ENCODE data around the gene FOXP1. TPM values are rescaled to one million over a fixed set of nuclear protein-coding genes. Genes with fewer than 3 reads are reported as not detected.

FOXP1 gene
- total and polyA plus RNA-seq, 2 donors (not counting 1 experiment from before 2014, with no cell fraction given) = 91.1 to 508 TPM

DNA sequence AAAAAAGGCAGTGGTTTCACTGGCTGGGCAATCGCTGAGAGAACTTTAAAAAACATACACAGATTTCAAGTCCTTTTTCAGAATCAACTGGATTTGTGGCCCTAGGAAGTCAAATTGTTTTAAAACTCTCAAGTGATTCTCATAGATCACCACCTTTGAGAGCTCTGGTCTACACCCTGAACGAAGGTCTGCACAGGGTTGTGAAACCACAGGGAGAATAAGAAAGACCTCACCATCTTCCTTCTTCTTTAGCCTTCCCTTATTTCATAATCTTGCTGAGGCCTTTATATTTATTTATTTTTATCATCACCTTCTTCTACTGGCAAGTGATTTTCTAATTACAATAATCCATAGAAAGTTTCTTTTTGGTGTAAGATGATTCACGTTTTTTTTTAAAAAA lies 58.1 kb downstream of the FOXP1 start:
- peaks cover 39% of the 10 kb centered on the region for H3K4me1 Mint-ChIP-seq
- WGBS (ENCODE audit: insufficient coverage) = 100% methylated on average over 1 of the region's 3 CpGs
- Histone ChIP-seq H3K36me3 (replicated peaks in 1 of 2; ENCODE audit: control extremely low read depth in 1 of 2, control insufficient read depth in 1 of 2, extremely low read depth in 1 of 2, insufficient read depth in 2 of 2, low read length in 1 of 2) (no peaks in the 10 kb centered on the region), H3K27ac (ENCODE audit: low read length in 2 of 2) (no peak overlapping the region), H3K27me3 (replicated peaks in 1 of 4; ENCODE audit: control extremely low read depth in 1 of 4, control insufficient read depth in 3 of 4, insufficient read depth in 4 of 4, low read length in 3 of 4) (no peaks in the 10 kb centered on the region), H3K79me2 (ENCODE audit: control insufficient read depth, insufficient read depth, low read length) (peaks cover 99% of the 10 kb centered on the region), H4K20me1 (ENCODE audit: control insufficient read depth, insufficient read depth, low read length, poor library complexity, severe bottlenecking) (peaks cover 3% of the 10 kb centered on the region), H3K4me3 (ENCODE audit: control extremely low read depth in 1 of 5, extremely low read depth in 1 of 5, insufficient read depth in 1 of 5, low read depth in 2 of 5, low read length in 4 of 5) (no peak overlapping the region), H2AFZ (ENCODE audit: insufficient read depth, low read depth, low read length, poor library complexity, severe bottlenecking) (no peak overlapping the region), H3K4me2 (replicated peaks; ENCODE audit: low read depth, low read length, poor library complexity, severe bottlenecking) (no peak overlapping the region), H3K9ac (ENCODE audit: low read length) (no peak overlapping the region), H3K9me3 (ENCODE audit: control extremely low read depth in 1 of 3, control insufficient read depth in 2 of 3, insufficient read depth in 1 of 3, low read length in 2 of 3) (no peaks in the 10 kb centered on the region), H3K4me1 (ENCODE audit: control insufficient read depth in 2 of 2, insufficient read depth in 2 of 2, low read length in 2 of 2) (peaks cover 15 to 20% of the 10 kb centered on the region in 2 donors)
- ATAC-seq (ENCODE audit: low read depth) (no peak), DNase-seq (no peak)
- no peaks in the 10 kb centered on the region for H3K27me3 Mint-ChIP-seq
- CTCF ChIA-PET = interaction anchor here (1.1 kb wide), 1 partner anchor 14 kb away, joined by 4 read pairs; no protein-coding TSS in a partner anchor
- intact Hi-C loops (cut with micrococcal nuclease) = no loop called here
- no peak overlapping the region for H3K27ac Mint-ChIP-seq
- H3K4me3 Mint-ChIP-seq = no peak overlapping the region
- POLR2A ChIA-PET = no interaction called here
- no peak for TF ChIP-seq EZH2 (IDR thresholded peaks at IDR 0.05; ENCODE audit: borderline replicate concordance, insufficient read depth, low read depth, low read length, poor library complexity, severe bottlenecking)
- H3K9me3 Mint-ChIP-seq (ENCODE audit: insufficient read depth) = no peaks in the 10 kb centered on the region

DNA sequence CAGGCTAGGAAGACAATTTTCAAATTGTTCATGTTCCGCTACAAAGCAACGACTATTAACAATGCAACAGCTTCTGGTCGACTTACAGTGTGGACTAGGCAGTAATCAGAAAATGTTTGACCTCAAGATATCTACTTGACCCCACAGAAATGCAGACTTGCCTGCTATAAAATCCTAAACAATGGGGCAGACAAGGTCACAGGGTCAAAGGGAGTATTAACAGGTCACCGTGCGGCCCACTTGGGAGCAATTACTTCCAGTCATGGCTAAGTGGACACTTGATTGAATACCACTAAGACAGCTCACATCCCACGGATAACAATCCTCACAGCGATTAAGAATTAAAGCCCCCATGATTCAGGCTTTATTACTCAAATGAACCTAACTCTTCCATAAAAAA lies 58.9 kb downstream of the FOXP1 start:
- Histone ChIP-seq H3K27me3 (replicated peaks in 1 of 4; ENCODE audit: control extremely low read depth in 1 of 4, control insufficient read depth in 3 of 4, insufficient read depth in 4 of 4, low read length in 3 of 4) (no peaks in the 10 kb centered on the region), H4K20me1 (ENCODE audit: control insufficient read depth, insufficient read depth, low read length, poor library complexity, severe bottlenecking) (no peaks in the 10 kb centered on the region), H3K9ac (ENCODE audit: low read length) (no peak overlapping the region), H3K4me3 (ENCODE audit: control extremely low read depth in 1 of 5, extremely low read depth in 1 of 5, insufficient read depth in 1 of 5, low read depth in 2 of 5, low read length in 4 of 5) (no peak overlapping the region), H3K27ac (ENCODE audit: low read length in 2 of 2) (no peak overlapping the region), H2AFZ (ENCODE audit: insufficient read depth, low read depth, low read length, poor library complexity, severe bottlenecking) (no peak overlapping the region), H3K4me2 (replicated peaks; ENCODE audit: low read depth, low read length, poor library complexity, severe bottlenecking) (no peak overlapping the region), H3K4me1 (ENCODE audit: control insufficient read depth in 2 of 2, insufficient read depth in 2 of 2, low read length in 2 of 2) (peaks cover 14 to 17% of the 10 kb centered on the region in 2 donors), H3K36me3 (replicated peaks in 1 of 2; ENCODE audit: control extremely low read depth in 1 of 2, control insufficient read depth in 1 of 2, extremely low read depth in 1 of 2, insufficient read depth in 2 of 2, low read length in 1 of 2) (no peaks in the 10 kb centered on the region), H3K9me3 (ENCODE audit: control extremely low read depth in 1 of 3, control insufficient read depth in 2 of 3, insufficient read depth in 1 of 3, low read length in 2 of 3) (no peaks in the 10 kb centered on the region), H3K79me2 (ENCODE audit: control insufficient read depth, insufficient read depth, low read length) (peaks cover 99% of the 10 kb centered on the region)
- DNase-seq = no peak
- POLR2A ChIA-PET = no interaction called here
- CTCF ChIA-PET = interaction anchor here (1.1 kb wide), 1 partner anchor 14 kb away, joined by 4 read pairs; no protein-coding TSS in a partner anchor
- Mint-ChIP-seq H3K27me3 (no peaks in the 10 kb centered on the region), H3K9me3 (ENCODE audit: insufficient read depth) (no peaks in the 10 kb centered on the region), H3K4me3 (no peak overlapping the region), H3K4me1 (peaks cover 36% of the 10 kb centered on the region), H3K27ac (no peak overlapping the region)
- TF ChIP-seq, protein P1, sequence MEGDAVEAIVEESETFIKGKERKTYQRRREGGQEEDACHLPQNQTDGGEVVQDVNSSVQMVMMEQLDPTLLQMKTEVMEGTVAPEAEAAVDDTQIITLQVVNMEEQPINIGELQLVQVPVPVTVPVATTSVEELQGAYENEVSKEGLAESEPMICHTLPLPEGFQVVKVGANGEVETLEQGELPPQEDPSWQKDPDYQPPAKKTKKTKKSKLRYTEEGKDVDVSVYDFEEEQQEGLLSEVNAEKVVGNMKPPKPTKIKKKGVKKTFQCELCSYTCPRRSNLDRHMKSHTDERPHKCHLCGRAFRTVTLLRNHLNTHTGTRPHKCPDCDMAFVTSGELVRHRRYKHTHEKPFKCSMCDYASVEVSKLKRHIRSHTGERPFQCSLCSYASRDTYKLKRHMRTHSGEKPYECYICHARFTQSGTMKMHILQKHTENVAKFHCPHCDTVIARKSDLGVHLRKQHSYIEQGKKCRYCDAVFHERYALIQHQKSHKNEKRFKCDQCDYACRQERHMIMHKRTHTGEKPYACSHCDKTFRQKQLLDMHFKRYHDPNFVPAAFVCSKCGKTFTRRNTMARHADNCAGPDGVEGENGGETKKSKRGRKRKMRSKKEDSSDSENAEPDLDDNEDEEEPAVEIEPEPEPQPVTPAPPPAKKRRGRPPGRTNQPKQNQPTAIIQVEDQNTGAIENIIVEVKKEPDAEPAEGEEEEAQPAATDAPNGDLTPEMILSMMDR (IDR thresholded peaks at IDR 0.05) = no peak
- no peak for TF ChIP-seq EZH2 (IDR thresholded peaks at IDR 0.05; ENCODE audit: borderline replicate concordance, insufficient read depth, low read depth, low read length, poor library complexity, severe bottlenecking)
- intact Hi-C loops (cut with micrococcal nuclease) = no loop called here
- 77% methylated on average over 3 of the region's 7 CpGs for WGBS (ENCODE audit: insufficient coverage)
- ATAC-seq (ENCODE audit: low read depth) = no peak

Measured in B cell (primary cell).